GM18870 (cell line): ENCODE data around the gene PRR20A.
"Not testable (repeated sequence)": the region's sequence is repeated elsewhere in the genome, so short reads cannot be mapped to it uniquely, and the experiment has no call there.

Experiments used
- ATAC-seq: cut with Tn5 transposase; IDR thresholded peaks from one replicate; pipeline ENCODE4 v1.9.1; 2021; ENCODE audit warnings: moderate library complexity; ENCODE audit not compliant: unreplicated experiment

PRR20A gene

GRCh38 chr13:57140235-57140968 is at the start of gene PRR20A:
Gene PRR20A, plus strand, starts transcription at chr13:57140918. Its CDS starts 387 bp downstream, at chr13:57141305.
- ATAC-seq, result not testable (repeated sequence)

GRCh38 chr13:57114945-57115344 is 25.8 kb upstream of the PRR20A start:
- ATAC-seq, result no peak

GRCh38 chr13:57123681-57124080 is 17.0 kb upstream of the PRR20A start:
- no peak for ATAC-seq

- ATAC-seq, result no peak
These were observed 11.8 kb upstream of the PRR20A start for GRCh38 chr13:57128909-57129308.

GRCh38 chr13:57136093-57136492 is 4.6 kb upstream of the PRR20A start:
- no peak for ATAC-seq

GRCh38 chr13:57137585-57137984 is 3.1 kb upstream of the PRR20A start:
- ATAC-seq, result no peak

- no peak for ATAC-seq
These were observed 1.7 kb upstream of the PRR20A start for GRCh38 chr13:57138988-57139387.

- ATAC-seq, result not testable (repeated sequence)
These were observed 937 bp upstream of the PRR20A start for GRCh38 chr13:57139781-57140180.

- ATAC-seq, result not testable (repeated sequence)
These were observed 6.5 kb downstream of the PRR20A start, which contains the start of gene PRR20B for GRCh38 chr13:57147188-57147587. Gene PRR20B, plus strand, starts transcription at chr13:57147488. Its CDS starts 387 bp downstream, at chr13:57147875.

GRCh38 chr13:57148106-57148505 is 7.4 kb downstream of the PRR20A start:
- not testable (repeated sequence) for ATAC-seq

GRCh38 chr13:57153761-57154160 is 13.0 kb downstream of the PRR20A start, which contains the start of gene PRR20C:
Gene PRR20C, plus strand, starts transcription at chr13:57154061. Its CDS starts 387 bp downstream, at chr13:57154448.
- ATAC-seq, result not testable (repeated sequence)

GRCh38 chr13:57160332-57160731 is 19.6 kb downstream of the PRR20A start, which contains the start of gene PRR20D:
Gene PRR20D, plus strand, starts transcription at chr13:57160632. Its CDS starts 387 bp downstream, at chr13:57161019.
- not testable (repeated sequence) for ATAC-seq

GRCh38 chr13:57166897-57167296 is 26.2 kb downstream of the PRR20A start, which contains the start of gene PRR20E:
Gene PRR20E, plus strand, starts transcription at chr13:57167197. Its CDS starts 387 bp downstream, at chr13:57167584.
- ATAC-seq, result not testable (repeated sequence)

- ATAC-seq, result no peak
These were observed 50.9 kb downstream of the PRR20A start for GRCh38 chr13:57191667-57192066.
